Activated CD8-positive, alpha-beta memory T cell treated with anti-CD3 and anti-CD28 coated beads, Interleukin-2, amount 50 U/mL, for 4 hours (primary cell): Measurements from ENCODE around the gene CAMKK2.
"Not testable (repeated sequence)": the region's sequence is repeated elsewhere in the genome, so short reads cannot be mapped to it uniquely, and the experiment has no call there.

Experiments used
- DNase-seq: peaks from one replicate; pipeline ENCODE4 v3.0.0-alpha.2; 2020

CAMKK2 gene

GRCh38 chr12:121297435-121297991, 1.0 kb upstream of the CAMKK2 start:
- DNase-seq, result peak; percentile 60

- DNase-seq, result no peak
These were observed 527 bp downstream of the CAMKK2 start for GRCh38 chr12:121295746-121296617.

- no peak for DNase-seq
These were observed 1.3 kb downstream of the CAMKK2 start for GRCh38 chr12:121295116-121295745.

GRCh38 chr12:121294151-121294889, 2.2 kb downstream of the CAMKK2 start:
- DNase-seq, result no peak

DNA sequence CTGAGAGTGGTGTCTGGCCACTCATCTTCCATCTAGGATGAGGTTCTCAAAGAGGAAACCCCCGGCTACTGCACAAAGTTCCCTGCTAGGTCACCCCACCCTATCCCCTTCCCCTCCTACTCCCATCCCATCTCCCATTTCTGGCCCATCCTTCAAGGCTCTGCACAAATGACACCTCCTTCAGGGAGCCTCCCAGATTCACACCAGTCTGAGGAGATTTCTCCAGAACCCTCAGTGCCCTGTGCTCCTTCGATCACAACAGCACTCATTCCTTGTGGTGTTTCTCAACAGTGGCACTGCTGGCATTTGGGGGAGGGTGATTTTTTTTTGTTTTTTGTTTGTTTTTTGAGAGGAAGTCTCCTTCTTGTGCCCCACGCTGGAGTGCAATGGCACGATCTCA, 2.9 kb downstream of the CAMKK2 start:
- no peak for DNase-seq

DNA sequence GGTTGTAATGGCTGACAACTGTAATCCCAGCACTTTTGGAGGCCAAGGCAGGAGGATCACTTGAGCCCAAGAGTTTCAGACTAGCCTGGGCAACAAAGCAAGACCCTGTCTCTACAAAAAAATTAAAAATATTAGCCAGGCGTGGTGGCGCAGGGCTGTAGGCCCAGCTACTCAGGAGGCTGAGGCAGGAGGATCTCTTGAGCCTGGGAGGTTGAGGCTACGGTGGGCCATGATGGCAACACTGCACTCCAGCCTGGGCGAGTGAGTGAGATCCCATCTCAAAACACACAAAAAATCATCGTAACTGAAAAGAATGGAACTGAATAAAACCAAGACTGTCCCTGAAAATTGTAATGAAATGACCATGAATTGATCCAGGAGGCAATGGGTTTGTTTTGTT, 6.1 kb downstream of the CAMKK2 start:
- no peak for DNase-seq

GRCh38 chr12:121289962-121290361, 6.5 kb downstream of the CAMKK2 start:
- DNase-seq, result no peak

GRCh38 chr12:121288986-121289385, 7.5 kb downstream of the CAMKK2 start:
- no peak for DNase-seq

DNA sequence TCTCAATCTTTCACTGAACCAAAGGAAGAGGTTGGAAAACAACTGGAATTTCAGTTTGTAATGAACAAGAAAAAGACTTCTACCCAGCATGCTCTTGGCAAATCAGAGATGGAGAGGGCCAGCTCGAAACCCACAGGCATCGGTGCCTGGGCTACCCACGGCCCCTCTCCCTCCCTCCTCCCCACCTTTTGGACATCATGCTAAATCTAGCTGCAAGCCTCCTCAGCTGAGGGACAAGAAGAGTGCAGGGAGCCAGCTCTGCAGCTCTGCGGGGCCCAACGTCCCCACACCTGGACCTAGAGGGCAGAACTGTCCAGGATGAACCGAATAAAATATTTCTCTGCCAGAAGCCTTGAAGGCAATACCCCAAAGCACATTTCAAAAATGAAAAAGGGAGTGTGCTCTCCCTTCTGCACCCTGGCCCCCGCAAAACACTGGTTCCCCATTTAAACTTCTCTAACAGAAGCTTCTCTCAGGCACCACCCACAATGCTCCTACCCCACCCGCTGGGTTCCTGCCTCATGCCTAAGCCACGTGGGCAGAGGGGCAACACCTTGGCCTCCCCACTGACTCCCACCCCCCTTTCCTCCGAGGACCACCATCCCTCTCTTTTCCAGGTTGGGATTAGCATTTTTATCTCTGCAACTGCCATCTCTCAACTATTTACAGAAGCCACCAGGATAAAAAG, 8.2 kb downstream of the CAMKK2 start:
- DNase-seq, result no peak

DNA sequence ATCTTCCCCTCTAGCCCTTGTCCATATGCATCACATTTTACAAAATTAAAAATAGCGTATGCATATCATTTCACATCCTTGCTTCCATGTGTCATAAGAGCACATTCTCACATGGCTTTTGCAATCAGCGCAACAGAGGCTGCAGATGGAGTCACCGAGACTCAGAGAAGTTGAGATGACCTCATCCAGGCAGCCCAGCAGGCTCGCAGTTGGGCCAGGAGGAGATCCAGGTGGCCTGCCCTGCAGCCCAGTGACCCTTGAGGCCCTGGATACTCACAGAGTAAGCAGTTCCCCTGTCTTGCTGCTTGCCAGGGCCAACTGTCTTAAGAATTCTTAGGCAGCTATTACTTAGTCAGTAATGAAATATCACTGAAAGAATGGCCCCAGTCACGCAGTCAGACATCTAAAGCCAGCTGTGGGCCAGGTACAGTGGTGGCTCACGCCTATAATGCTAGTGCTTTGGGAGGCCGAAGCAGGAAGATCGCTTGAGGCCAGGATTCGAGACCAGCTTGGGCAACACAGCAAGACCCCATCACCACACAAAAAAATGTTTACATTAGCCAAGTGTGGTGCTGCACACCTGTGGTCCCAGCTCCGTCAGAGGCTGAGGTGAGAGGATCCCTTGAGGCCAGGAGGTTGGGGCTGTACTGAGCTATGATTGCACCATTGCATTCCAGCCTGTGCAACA, 9.1 kb downstream of the CAMKK2 start:
- DNase-seq, result no peak

DNA sequence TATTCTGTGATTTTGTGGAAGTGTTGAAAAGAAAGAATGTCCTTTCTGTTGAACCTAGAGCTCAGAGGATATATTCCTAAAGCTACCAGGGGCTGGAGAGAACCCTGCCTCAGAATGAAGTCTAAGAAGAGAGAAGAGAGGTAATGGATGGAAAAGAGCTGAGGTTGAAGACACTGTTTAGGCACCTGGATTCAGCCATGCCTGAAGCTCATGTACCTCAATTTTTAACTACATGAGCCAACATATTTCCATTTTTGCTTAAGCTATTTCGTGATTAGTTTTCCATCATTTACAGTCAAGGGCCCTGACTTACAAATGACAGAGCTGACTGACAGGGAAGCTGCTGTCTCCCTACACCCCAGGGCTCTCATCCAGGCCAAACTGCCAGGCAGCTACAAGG, 10.7 kb downstream of the CAMKK2 start:
- no peak for DNase-seq

DNA sequence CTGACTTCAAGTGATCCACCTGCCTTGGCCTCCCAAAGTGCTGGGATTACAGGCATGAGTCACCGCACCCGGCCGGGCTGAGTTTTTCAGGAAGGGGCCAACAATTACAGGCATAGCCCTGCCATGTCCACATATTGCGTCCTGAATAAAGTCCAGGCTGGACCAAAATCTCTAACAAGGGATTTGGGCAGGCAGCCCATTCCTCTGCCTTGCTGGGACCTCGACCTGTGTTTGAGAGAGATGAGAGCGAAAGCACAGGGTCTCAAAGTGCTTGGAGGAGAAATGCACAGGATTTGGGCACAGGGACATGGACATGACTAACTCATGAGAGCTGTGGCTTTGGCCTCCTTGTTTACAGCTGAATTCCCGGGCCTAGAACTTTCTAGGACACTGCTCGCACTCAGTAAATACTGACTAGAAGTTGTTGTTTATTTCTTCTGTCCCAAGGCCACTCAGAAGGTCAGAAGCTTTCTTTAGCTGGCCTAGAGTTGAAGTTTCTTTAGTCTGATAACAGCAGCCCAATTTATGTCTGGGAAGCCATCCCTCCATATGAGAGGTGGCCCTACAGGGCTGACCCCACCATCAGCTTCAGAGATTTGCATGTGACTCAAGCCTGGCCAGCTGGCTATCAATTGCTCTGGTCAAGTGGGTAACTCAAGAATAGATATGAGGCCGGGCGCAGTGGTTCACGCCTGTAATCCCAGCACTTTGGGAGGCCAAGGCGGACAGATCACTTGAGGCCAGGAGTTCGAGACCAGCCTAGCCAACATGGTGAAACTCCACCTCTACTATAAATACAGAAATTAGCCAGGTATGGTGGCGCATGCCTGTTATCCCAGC, 11.7 kb downstream of the CAMKK2 start:
- DNase-seq, result no peak

DNA sequence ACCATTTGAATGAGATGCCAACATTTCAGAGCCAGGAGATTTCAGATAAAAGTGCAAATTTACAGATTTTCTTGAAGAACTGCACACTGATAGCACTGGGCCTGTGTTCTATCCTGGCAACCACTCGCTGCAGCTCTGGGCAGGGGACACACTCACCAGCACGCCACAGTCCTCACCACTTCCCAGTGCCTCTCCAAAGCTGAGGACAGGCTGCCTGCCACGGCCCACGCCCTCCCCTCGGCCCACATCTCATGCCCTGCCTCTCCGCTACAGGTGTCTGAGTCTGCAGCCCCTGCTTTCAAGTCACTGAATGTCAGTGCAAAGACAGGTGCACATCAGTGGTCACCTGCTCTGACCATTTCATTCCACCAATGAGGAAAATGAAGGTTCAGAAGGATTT, 12.7 kb downstream of the CAMKK2 start:
- no peak for DNase-seq

GRCh38 chr12:121283388-121283787, 13.1 kb downstream of the CAMKK2 start:
- no peak for DNase-seq

GRCh38 chr12:121282910-121283309, 13.6 kb downstream of the CAMKK2 start:
- DNase-seq, result not testable (repeated sequence)

DNA sequence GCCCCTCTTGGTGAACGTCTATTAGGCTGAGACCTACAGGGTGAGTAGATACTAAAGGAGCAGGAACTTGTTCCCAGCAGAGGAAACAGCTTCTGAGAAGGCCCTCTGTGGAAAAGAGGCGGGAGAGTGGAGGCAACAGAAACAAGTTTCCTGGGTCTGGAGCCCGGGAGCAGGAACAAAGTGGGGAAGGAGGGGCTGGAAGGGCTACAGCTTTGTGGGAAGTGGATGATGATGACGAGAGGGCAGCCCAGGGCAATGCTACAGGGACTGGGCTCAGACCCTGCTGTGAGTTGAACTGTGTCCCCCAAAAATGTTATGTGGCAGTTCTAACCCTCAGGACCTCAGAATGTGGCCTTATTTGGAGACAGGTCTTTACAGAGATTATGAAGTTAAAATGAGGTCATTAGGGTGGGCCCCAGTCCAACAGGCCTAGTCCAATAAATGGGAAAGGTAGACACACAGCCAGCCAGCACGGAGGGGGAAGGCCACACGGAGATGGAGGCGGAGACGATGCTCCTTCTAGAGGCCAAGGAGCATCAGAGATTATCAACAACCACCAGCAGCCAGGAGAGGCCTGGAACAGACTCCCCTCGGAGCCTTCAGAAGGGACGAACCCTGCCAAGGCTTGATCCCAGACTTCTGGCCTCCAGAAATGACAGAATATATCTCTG, 14.3 kb downstream of the CAMKK2 start:
- no peak for DNase-seq

- not testable (repeated sequence) for DNase-seq
These were observed 15.4 kb downstream of the CAMKK2 start for GRCh38 chr12:121281116-121281515.

DNA sequence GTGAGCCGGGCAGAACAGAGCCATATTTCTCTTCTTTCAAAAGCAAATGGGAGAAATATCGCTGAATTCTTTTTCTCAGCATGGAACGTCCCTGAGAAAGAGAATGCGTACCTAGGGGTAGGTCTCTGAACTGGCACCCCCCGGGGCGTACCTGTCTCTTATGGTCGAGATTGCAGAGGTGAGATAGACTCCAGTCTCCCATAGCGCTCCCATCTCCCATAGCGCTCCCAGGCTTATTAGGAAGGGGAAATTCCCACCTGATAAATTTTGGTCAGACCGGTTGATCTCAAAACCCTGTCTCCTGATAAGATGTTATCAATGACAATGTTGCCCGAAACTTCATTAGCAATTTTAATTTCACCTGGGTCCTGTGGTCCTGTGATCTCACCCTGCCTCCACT, 16.0 kb downstream of the CAMKK2 start:
- not testable (repeated sequence) for DNase-seq

DNA sequence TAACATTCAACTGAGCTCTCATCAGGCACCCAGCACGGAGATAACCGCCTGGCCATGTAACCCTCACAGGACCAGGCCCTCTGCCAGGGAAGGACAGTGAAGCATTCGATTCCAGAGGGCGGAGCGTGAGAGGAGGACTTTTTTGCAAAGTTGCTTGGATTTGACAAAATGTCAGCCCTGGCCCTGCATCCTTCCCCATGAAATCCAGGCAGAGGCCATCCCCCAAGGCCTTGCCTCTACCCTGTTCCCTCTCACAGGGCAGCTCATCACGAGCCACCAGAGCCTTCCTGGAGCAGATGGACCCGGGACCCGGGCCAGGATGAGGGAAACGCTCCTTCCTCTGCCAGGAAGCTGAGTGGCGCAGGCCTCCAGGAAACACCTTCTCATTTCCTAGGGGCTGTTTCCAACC, 17.0 kb downstream of the CAMKK2 start:
- DNase-seq, result no peak

DNA sequence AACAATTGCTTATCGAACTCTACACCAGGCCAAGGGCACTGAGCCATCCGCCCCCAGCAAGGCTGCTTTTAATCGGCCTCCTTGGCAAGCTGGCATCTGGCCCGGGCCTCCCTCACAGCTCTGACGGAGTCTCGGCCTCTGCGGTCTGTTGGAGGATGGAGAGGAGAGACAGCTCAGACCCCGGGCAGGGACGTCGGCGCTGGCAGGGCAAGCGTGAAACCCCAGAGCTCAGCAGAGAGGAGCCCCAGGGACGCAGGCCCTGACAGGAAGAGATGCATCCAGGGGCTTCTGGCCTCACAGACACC, 17.5 kb downstream of the CAMKK2 start:
- DNase-seq, result no peak
